Muscle layer of colon (tissue), 2 donors: ENCODE results near the gene TDRD10.

ENCODE experiments used
- H3K27ac ChIP-seq: one replicate; pipeline ENCODE4 v1.7.0; 2013; ENCODE audit warnings: low read depth, mild to moderate bottlenecking, low read length, moderate library complexity
- H3K27me3 ChIP-seq, 2 donors: one replicate each; pipeline ENCODE4 v1.7.0; 2013; ENCODE audit warnings: low read length in 2 of 2, mild to moderate bottlenecking in 2 of 2; ENCODE audit not compliant: insufficient read depth in 2 of 2, control insufficient read depth in 1 of 2
- H3K36me3 ChIP-seq: one replicate; pipeline ENCODE4 v1.7.0; 2013; ENCODE audit warnings: mild to moderate bottlenecking, low read length; ENCODE audit not compliant: insufficient read depth
- H3K4me1 ChIP-seq: one replicate; pipeline ENCODE4 v1.7.0; 2013; ENCODE audit warnings: mild to moderate bottlenecking, low read length; ENCODE audit not compliant: insufficient read depth
- H3K4me3 ChIP-seq, 2 donors: one replicate each; pipeline ENCODE4 v1.7.0; 2013; ENCODE audit warnings: low read length in 2 of 2, low read depth in 1 of 2, mild to moderate bottlenecking in 1 of 2, moderate library complexity in 1 of 2
- H3K9ac ChIP-seq: one replicate; pipeline ENCODE4 v1.7.0; 2013; ENCODE audit warnings: low read length
- H3K9me3 ChIP-seq: one replicate; pipeline ENCODE4 v1.7.0; 2013; ENCODE audit warnings: mild to moderate bottlenecking, low read length
- donor health status: abdominal sarcoma.
- donor health status: Adenocarcinoma of cecum.

The TDRD10 gene

GRCh38 chr1:154497026-154497806 lies 4.8 kb upstream of the TDRD10 start:
- H3K9ac ChIP-seq = no peak overlapping the region
- no peaks in the 10 kb centered on the region for H3K9me3 ChIP-seq
- H3K27ac ChIP-seq = no peak overlapping the region
- peaks cover 22 to 31% of the 10 kb centered on the region in 2 donors for H3K27me3 ChIP-seq
- no peaks in the 10 kb centered on the region for H3K36me3 ChIP-seq
- peaks cover 4% of the 10 kb centered on the region for H3K4me1 ChIP-seq
- no peak overlapping the region for H3K4me3 ChIP-seq

- H3K27me3 ChIP-seq = peaks cover 22 to 41% of the 10 kb centered on the region in 2 donors
- no peak overlapping the region for H3K9ac ChIP-seq
- H3K27ac ChIP-seq = no peak overlapping the region
- no peaks in the 10 kb centered on the region for H3K36me3 ChIP-seq
- no peak overlapping the region for H3K4me3 ChIP-seq
- H3K9me3 ChIP-seq = no peaks in the 10 kb centered on the region
- H3K4me1 ChIP-seq = peaks cover 4% of the 10 kb centered on the region
Measured at GRCh38 chr1:154499446-154499845, 2.6 kb upstream of the TDRD10 start.

- Histone ChIP-seq H3K27ac (no peak overlapping the region), H3K9ac (no peak overlapping the region), H3K27me3 (peaks cover 22 to 41% of the 10 kb centered on the region in 2 donors), H3K4me1 (peaks cover 4% of the 10 kb centered on the region), H3K9me3 (no peaks in the 10 kb centered on the region), H3K36me3 (no peaks in the 10 kb centered on the region), H3K4me3 (peak overlapping the region in 1 of 2 donors; percentile 55)
Measured at GRCh38 chr1:154500533-154500932, 1.5 kb upstream of the TDRD10 start.

- H3K27me3 ChIP-seq = peaks cover 22 to 41% of the 10 kb centered on the region in 2 donors
- peak overlapping the region; percentile 42 to 55 for H3K4me3 ChIP-seq
- no peak overlapping the region for H3K27ac ChIP-seq
- H3K9me3 ChIP-seq = no peaks in the 10 kb centered on the region
- H3K4me1 ChIP-seq = peaks cover 4% of the 10 kb centered on the region
- no peak overlapping the region for H3K9ac ChIP-seq
- H3K36me3 ChIP-seq = no peaks in the 10 kb centered on the region
Measured at GRCh38 chr1:154501423-154502065, 475 bp upstream of the TDRD10 start.

- Histone ChIP-seq H3K36me3 (no peaks in the 10 kb centered on the region), H3K9me3 (no peaks in the 10 kb centered on the region), H3K9ac (no peak overlapping the region), H3K4me1 (peaks cover 4% of the 10 kb centered on the region), H3K27ac (no peak overlapping the region), H3K4me3 (peak overlapping the region in 1 of 2 donors; percentile 20), H3K27me3 (peaks cover 22 to 46% of the 10 kb centered on the region in 2 donors)
Measured at GRCh38 chr1:154502744-154503115, 711 bp downstream of the TDRD10 start.

- Histone ChIP-seq H3K27me3 (peaks cover 22 to 46% of the 10 kb centered on the region in 2 donors), H3K4me1 (peaks cover 4% of the 10 kb centered on the region), H3K9ac (no peak overlapping the region), H3K9me3 (no peaks in the 10 kb centered on the region), H3K27ac (no peak overlapping the region), H3K36me3 (no peaks in the 10 kb centered on the region), H3K4me3 (no peak overlapping the region)
Measured at GRCh38 chr1:154503898-154504297, 1.9 kb downstream of the TDRD10 start.

- Histone ChIP-seq H3K4me1 (no peaks in the 10 kb centered on the region), H3K4me3 (no peak overlapping the region), H3K27ac (no peak overlapping the region), H3K36me3 (no peaks in the 10 kb centered on the region), H3K9ac (no peak overlapping the region), H3K27me3 (no peaks in the 10 kb centered on the region), H3K9me3 (no peaks in the 10 kb centered on the region)
Measured at GRCh38 chr1:154512760-154513159, 10.7 kb downstream of the TDRD10 start.

GRCh38 chr1:154514066-154514553 lies 12.1 kb downstream of the TDRD10 start:
- Histone ChIP-seq H3K36me3 (no peaks in the 10 kb centered on the region), H3K27ac (no peak overlapping the region), H3K4me1 (no peaks in the 10 kb centered on the region)

GRCh38 chr1:154517661-154518060 lies 15.6 kb downstream of the TDRD10 start:
- Histone ChIP-seq H3K4me3 (no peak overlapping the region), H3K4me1 (no peaks in the 10 kb centered on the region), H3K9ac (no peak overlapping the region), H3K36me3 (no peaks in the 10 kb centered on the region), H3K9me3 (no peaks in the 10 kb centered on the region), H3K27ac (no peak overlapping the region), H3K27me3 (no peaks in the 10 kb centered on the region)

More at GRCh38 chr1:154514066-154514553, 12.1 kb downstream of the TDRD10 start:
- Histone ChIP-seq H3K27me3 (no peaks in the 10 kb centered on the region), H3K9me3 (no peaks in the 10 kb centered on the region), H3K4me3 (no peak overlapping the region), H3K9ac (no peak overlapping the region)

- Histone ChIP-seq H3K4me3 (no peak overlapping the region), H3K36me3 (no peaks in the 10 kb centered on the region), H3K27me3 (no peaks in the 10 kb centered on the region), H3K9ac (no peak overlapping the region), H3K4me1 (no peaks in the 10 kb centered on the region), H3K27ac (no peak overlapping the region), H3K9me3 (no peaks in the 10 kb centered on the region)
Measured at GRCh38 chr1:154519591-154519991, 17.6 kb downstream of the TDRD10 start.

GRCh38 chr1:154520333-154520732 lies 18.3 kb downstream of the TDRD10 start:
- no peaks in the 10 kb centered on the region for H3K4me1 ChIP-seq
- H3K4me3 ChIP-seq = no peak overlapping the region
- no peak overlapping the region for H3K9ac ChIP-seq
- no peaks in the 10 kb centered on the region for H3K27me3 ChIP-seq
- H3K36me3 ChIP-seq = no peaks in the 10 kb centered on the region
- H3K9me3 ChIP-seq = no peaks in the 10 kb centered on the region
- no peak overlapping the region for H3K27ac ChIP-seq
